NAMALWA (cell line): Measurements from ENCODE around the gene CD300E.
"Not testable (repeated sequence)": the region's sequence is repeated elsewhere in the genome, so short reads cannot be mapped to it uniquely, and the experiment has no call there.

ENCODE experiments used
- DNase-seq: peaks from one replicate; pipeline ENCODE4 v3.0.0-alpha.2; 2015; ENCODE audit warnings: low spot score

Gene CD300E

GRCh38 chr17:74623693-74624093 lies at the start of gene CD300E:
TSS of gene CD300E (minus strand) at chr17:74623738. CDS start at chr17:74623621, 117 bp downstream.
- no peak for DNase-seq

GRCh38 chr17:74671031-74671771 lies 47.7 kb upstream of the CD300E start:
- no peak for DNase-seq

GRCh38 chr17:74670329-74670728 lies 46.8 kb upstream of the CD300E start:
- no peak for DNase-seq

- no peak for DNase-seq
These were observed 40.0 kb upstream of the CD300E start for GRCh38 chr17:74663561-74663960.

- no peak for DNase-seq
These were observed 36.4 kb upstream of the CD300E start for GRCh38 chr17:74659889-74660288.

GRCh38 chr17:74658620-74659019 lies 35.1 kb upstream of the CD300E start:
- no peak for DNase-seq

- no peak for DNase-seq
These were observed 31.2 kb upstream of the CD300E start for GRCh38 chr17:74654742-74655141.

GRCh38 chr17:74652020-74652419 lies 28.5 kb upstream of the CD300E start:
- DNase-seq: no peak

GRCh38 chr17:74649909-74650308 lies 26.4 kb upstream of the CD300E start:
- DNase-seq: no peak

GRCh38 chr17:74647871-74648672 lies 24.5 kb upstream of the CD300E start:
- no peak for DNase-seq

GRCh38 chr17:74646231-74646630 lies 22.7 kb upstream of the CD300E start:
- DNase-seq: peak; percentile 63

GRCh38 chr17:74645010-74645409 lies 21.5 kb upstream of the CD300E start:
- DNase-seq: no peak

GRCh38 chr17:74644419-74644818 lies 20.9 kb upstream of the CD300E start:
- DNase-seq: no peak

GRCh38 chr17:74643826-74644225 lies 20.3 kb upstream of the CD300E start:
- DNase-seq: no peak

- no peak for DNase-seq
These were observed 19.5 kb upstream of the CD300E start for GRCh38 chr17:74642995-74643394.

- DNase-seq: no peak
These were observed 19.0 kb upstream of the CD300E start for GRCh38 chr17:74642556-74642955.

- no peak for DNase-seq
These were observed 18.4 kb upstream of the CD300E start for GRCh38 chr17:74641958-74642298.

GRCh38 chr17:74641224-74641957 lies 17.9 kb upstream of the CD300E start:
- no peak for DNase-seq

- DNase-seq: peak; percentile 34
These were observed 16.2 kb upstream of the CD300E start for GRCh38 chr17:74639704-74640151.

GRCh38 chr17:74637926-74638325 lies 14.4 kb upstream of the CD300E start:
- no peak for DNase-seq

GRCh38 chr17:74637265-74637664 lies 13.7 kb upstream of the CD300E start:
- no peak for DNase-seq

GRCh38 chr17:74636541-74637085 lies 13.1 kb upstream of the CD300E start:
- not testable (repeated sequence) for DNase-seq
